BE2C (cell line): ENCODE results near the gene SSR3.
"Not testable (repeated sequence)": the region's sequence is repeated elsewhere in the genome, so short reads cannot be mapped to it uniquely, and the experiment has no call there.

ENCODE experiments used
- DNase-seq: peaks from one replicate; pipeline ENCODE4 v3.0.0-alpha.2; 2020
- H3K27me3 ChIP-seq: fragments of 250-450 bp; sonication (Bioruptor Pico); 2 replicates; pipeline ENCODE4 v1.5.1; 2020; ENCODE audit warnings: mild to moderate bottlenecking
- H3K36me3 ChIP-seq: fragments of 250-450 bp; sonication (Bioruptor Pico); 2 replicates; pipeline ENCODE4 v1.5.1; 2020; ENCODE audit warnings: mild to moderate bottlenecking
- H3K4me1 ChIP-seq: fragments of 250-450 bp; sonication (Bioruptor Pico); 2 replicates; pipeline ENCODE4 v1.5.1; 2020
- H3K4me3 ChIP-seq: 2 replicates; pipeline ENCODE4 v1.5.1; 2011; ENCODE audit warnings: low read depth, low read length
- H3K9me3 ChIP-seq: fragments of 250-450 bp; sonication (Bioruptor Pico); 2 replicates; pipeline ENCODE4 v1.5.1; 2020
- CTCF ChIP-seq: IDR thresholded peaks from 2 replicates; pipeline ENCODE4 v1.5.1; 2012; ENCODE audit warnings: mild to moderate bottlenecking, low read depth, low read length

Gene SSR3

GRCh38 chr3:156563900-156564682 lies 9.2 kb upstream of the SSR3 start:
- Histone ChIP-seq H3K4me3 (no peak overlapping the region), H3K9me3 (no peaks in the 10 kb centered on the region), H3K27me3 (no peaks in the 10 kb centered on the region), H3K4me1 (peaks cover 10% of the 10 kb centered on the region; the same call in 1 of the 2 replicates), H3K36me3 (no peaks in the 10 kb centered on the region)
- TF ChIP-seq CTCF: no peak
- no peak for DNase-seq

GRCh38 chr3:156562486-156562885 lies 7.6 kb upstream of the SSR3 start:
- H3K9me3 ChIP-seq, H3K4me3 ChIP-seq, H3K36me3 ChIP-seq, H3K27me3 ChIP-seq: not testable (repeated sequence)
- DNase-seq: peak; percentile 28
- H3K4me1 ChIP-seq: peaks cover 19% of the 10 kb centered on the region; the same call in 1 of the 2 replicates

- Histone ChIP-seq H3K36me3 (no peaks in the 10 kb centered on the region), H3K27me3 (no peaks in the 10 kb centered on the region), H3K4me1 (peaks cover 19% of the 10 kb centered on the region; the same call in 1 of the 2 replicates), H3K9me3 (no peaks in the 10 kb centered on the region), H3K4me3 (no peak overlapping the region)
- TF ChIP-seq CTCF: no peak
- DNase-seq: no peak
These were observed 6.6 kb upstream of the SSR3 start for GRCh38 chr3:156561533-156561932.

- no peak for TF ChIP-seq CTCF
- DNase-seq: no peak
- H3K4me1 ChIP-seq: peaks cover 23% of the 10 kb centered on the region; the same call in 1 of the 2 replicates
- H3K9me3 ChIP-seq: no peaks in the 10 kb centered on the region
- H3K4me3 ChIP-seq: no peak overlapping the region
- H3K27me3 ChIP-seq: no peaks in the 10 kb centered on the region
- H3K36me3 ChIP-seq: no peaks in the 10 kb centered on the region
These were observed 4.4 kb upstream of the SSR3 start for GRCh38 chr3:156559321-156559720.

- no peak overlapping the region for H3K4me3 ChIP-seq
- no peaks in the 10 kb centered on the region for H3K27me3 ChIP-seq
- peak; percentile 40 for DNase-seq
- H3K4me1 ChIP-seq: peaks cover 23% of the 10 kb centered on the region; the same call in 1 of the 2 replicates
- no peaks in the 10 kb centered on the region for H3K36me3 ChIP-seq
- H3K9me3 ChIP-seq: no peaks in the 10 kb centered on the region
- no peak for TF ChIP-seq CTCF
These were observed 3.5 kb upstream of the SSR3 start for GRCh38 chr3:156558389-156558788.

- TF ChIP-seq CTCF: no peak
- H3K9me3 ChIP-seq: no peaks in the 10 kb centered on the region
- peak overlapping the region; percentile 92 for H3K4me3 ChIP-seq
- H3K4me1 ChIP-seq: peaks cover 19% of the 10 kb centered on the region
- peaks cover 25% of the 10 kb centered on the region for H3K36me3 ChIP-seq
- no peak for DNase-seq
- no peaks in the 10 kb centered on the region for H3K27me3 ChIP-seq
These were observed 439 bp downstream of the SSR3 start for GRCh38 chr3:156554515-156554841.
